NCI-H1105 treated with DMSO at 0.1 percent for 48 hours (cell line): ENCODE measurements around the gene HOXC4.
"Not testable (repeated sequence)": the region's sequence is repeated elsewhere in the genome, so short reads cannot be mapped to it uniquely, and the experiment has no call there.

Source experiments
- DNase-seq: peaks from one replicate; lab custom pipeline; 2025; lab: John Stamatoyannopoulos, UW

The HOXC4 gene

DNA sequence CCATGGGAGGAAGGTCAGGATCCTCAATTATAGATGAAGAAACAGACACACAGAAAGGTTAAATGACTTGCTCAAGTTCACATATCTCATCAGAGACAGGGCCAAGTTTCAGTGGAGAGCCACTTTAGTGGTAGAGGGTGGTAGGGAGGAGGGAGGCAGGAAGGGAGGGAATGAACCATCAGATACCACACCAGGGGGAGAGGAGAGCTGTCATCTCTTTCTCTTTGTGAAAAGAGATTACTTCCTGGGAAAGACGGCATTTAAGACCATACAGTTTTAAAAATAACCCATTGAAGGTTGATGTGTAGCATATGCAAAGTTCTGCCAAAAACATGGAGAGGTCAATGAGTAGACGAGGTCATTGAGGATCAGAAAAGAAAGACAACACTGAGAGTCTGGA lies 39.3 kb downstream of the HOXC4 start:
- DNase-seq: not testable (repeated sequence)

- DNase-seq: not testable (repeated sequence)
These were observed 42.3 kb downstream of the HOXC4 start for GRCh38 chr12:54095928-54096327.

DNA sequence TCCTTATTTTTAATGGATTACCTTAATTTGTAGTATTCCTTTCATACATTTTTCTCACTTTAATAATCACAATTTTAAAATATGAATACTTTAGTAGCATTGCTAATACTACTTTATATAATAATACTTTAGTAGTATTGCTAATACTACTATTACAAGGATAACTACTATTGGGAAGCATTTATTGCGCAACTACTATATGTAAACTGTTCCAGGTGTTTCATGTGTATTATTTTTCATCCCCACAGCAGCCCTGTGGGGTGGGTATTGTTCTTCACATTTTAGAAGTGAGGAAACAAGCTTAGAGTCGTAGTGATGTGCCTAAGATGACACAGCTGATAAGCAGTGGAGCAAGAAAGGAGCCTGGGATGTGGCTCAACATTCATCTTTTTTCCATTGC lies 45.0 kb downstream of the HOXC4 start:
- DNase-seq: not testable (repeated sequence)

DNA sequence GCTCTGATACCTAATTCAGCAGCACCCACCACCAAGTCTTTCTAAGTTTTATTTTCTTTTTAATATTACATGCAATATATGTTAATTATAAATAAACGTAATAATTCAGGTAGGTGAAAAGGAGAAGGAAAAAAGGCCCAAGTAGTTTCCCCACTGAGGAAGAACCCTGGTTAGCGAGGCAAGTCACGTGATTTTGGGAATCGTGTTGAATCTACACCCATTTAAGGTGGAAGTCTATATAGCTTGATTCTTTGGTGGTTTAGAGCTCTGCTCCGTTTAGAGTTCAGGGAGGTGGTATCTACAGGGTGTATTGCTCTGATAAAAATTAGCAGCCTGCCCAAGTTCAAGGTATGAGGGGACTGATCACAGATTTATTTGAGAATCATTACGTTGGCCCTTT lies 47.0 kb downstream of the HOXC4 start:
- not testable (repeated sequence) for DNase-seq

DNA sequence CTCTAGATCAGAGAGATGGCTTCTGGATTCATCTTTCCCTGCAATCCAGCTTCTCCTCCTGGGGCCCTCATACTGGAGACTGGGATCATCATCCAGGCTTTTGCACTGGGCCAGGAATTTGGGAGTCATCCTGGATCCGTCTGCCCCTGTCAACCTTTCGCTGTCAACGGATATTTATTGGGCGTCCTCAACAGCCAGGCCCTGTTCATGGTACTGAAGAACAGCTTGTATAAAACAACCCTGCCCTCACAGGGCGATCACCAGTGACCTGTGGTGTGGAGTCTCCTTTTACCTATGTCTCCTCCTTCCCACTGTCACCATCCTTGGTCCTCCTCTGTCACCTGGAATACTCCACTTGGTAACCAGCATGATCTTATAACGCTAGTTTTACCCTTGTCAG lies 48.6 kb downstream of the HOXC4 start:
- not testable (repeated sequence) for DNase-seq

- DNase-seq: not testable (repeated sequence)
These were observed 50.2 kb downstream of the HOXC4 start for GRCh38 chr12:54103827-54104226.
